ENCODE results near the gene KRR1.
"Not testable (repeated sequence)": the region's sequence is repeated elsewhere in the genome, so short reads cannot be mapped to it uniquely, and the experiment has no call there.

The KRR1 gene

GRCh38 chr12:75443709-75444108 lies 67.7 kb downstream of the KRR1 start:
- Histone ChIP-seq H3K27me3 (ENCODE audit: low read depth, low read length) (no peaks in the 10 kb centered on the region), H3K4me3 (ENCODE audit: low read depth in 1 of 2, low read length in 2 of 2) (no peak overlapping the region), H3K27ac (ENCODE audit: low read length) (no peak overlapping the region), H3K9me3 (ENCODE audit: control insufficient read depth in 1 of 2, low read length in 2 of 2) (peaks cover 0 to 3% of the 10 kb centered on the region in 2 donors), H3K36me3 (ENCODE audit: control insufficient read depth in 1 of 2, insufficient read depth in 2 of 2, low read length in 2 of 2) (no peaks in the 10 kb centered on the region), H3K4me1 (ENCODE audit: control insufficient read depth in 1 of 2, insufficient read depth in 2 of 2, low read length in 2 of 2) (no peaks in the 10 kb centered on the region)

- H3K9me3 ChIP-seq (ENCODE audit: control insufficient read depth in 1 of 2, low read length in 2 of 2); H3K4me3 ChIP-seq (ENCODE audit: low read depth in 1 of 2, low read length in 2 of 2); H3K27ac ChIP-seq (ENCODE audit: low read length); H3K4me1 ChIP-seq (ENCODE audit: control insufficient read depth in 1 of 2, insufficient read depth in 2 of 2, low read length in 2 of 2); H3K27me3 ChIP-seq (ENCODE audit: low read depth, low read length); H3K36me3 ChIP-seq (ENCODE audit: control insufficient read depth in 1 of 2, insufficient read depth in 2 of 2, low read length in 2 of 2): not testable (repeated sequence)
These were observed 69.0 kb downstream of the KRR1 start for GRCh38 chr12:75442454-75442853.

- H3K36me3 ChIP-seq (ENCODE audit: control insufficient read depth in 1 of 2, insufficient read depth in 2 of 2, low read length in 2 of 2); H3K27ac ChIP-seq (ENCODE audit: low read length): not testable (repeated sequence)
These were observed 69.5 kb downstream of the KRR1 start for GRCh38 chr12:75441687-75442449.

More at GRCh38 chr12:75441687-75442449, 69.5 kb downstream of the KRR1 start:
- not testable (repeated sequence) for H3K4me1 ChIP-seq (ENCODE audit: control insufficient read depth in 1 of 2, insufficient read depth in 2 of 2, low read length in 2 of 2); H3K9me3 ChIP-seq (ENCODE audit: control insufficient read depth in 1 of 2, low read length in 2 of 2); H3K27me3 ChIP-seq (ENCODE audit: low read depth, low read length); H3K4me3 ChIP-seq (ENCODE audit: low read depth in 1 of 2, low read length in 2 of 2)

All from muscle layer of duodenum (tissue), 2 donors.